Activated gamma-delta T cell treated with Interleukin-2 at 50 U/mL for 16 hours (primary cell): Measurements from ENCODE around the gene SYT8.
A peak's percentile ranks its signal among the peaks of the same experiment; 100 is the strongest.

Experiments used
- DNase-seq: peaks from one replicate; pipeline ENCODE4 v3.0.0-alpha.2; 2020

Gene SYT8

DNA sequence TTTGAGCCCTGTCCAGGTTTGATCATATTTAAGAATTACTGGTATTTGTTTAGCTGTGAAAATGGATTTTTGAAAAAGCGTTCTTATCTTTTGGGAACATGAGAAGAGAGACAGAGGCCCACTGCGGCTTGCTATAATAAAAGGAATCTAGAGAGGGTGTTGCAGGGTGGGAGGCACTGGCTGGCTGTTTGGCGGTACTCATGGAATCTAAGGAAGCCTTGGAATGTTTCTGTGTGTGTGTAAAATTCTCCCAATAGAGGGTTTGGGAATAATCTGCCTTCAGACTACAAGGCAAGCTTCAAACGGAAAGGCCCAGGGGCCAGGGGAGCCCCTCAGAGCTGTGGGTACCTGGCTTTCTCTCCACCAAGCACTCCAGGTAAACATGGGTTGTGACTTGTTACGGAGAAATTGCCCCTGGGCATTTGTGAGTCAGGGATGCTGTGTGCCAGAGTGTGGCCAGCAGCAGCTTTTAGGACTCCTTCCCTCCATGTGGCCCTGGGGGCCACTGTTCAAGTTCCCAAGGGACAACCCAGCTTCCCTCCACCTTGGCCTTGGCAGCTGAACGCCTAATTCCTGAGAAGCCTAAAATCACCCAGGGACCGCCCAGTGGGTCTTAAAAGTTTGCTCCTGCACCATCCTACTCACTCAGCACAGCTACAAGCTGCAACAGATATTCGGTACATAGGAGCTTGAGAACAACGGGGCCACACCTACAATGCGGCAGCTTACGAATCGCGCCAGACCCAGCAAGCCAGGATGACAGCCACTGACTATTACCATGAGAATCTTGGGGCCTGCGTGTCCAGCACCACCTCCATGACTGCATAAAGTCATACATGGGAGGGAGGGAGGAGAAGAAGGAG is 14.1 kb upstream of the SYT8 start:
- no peak for DNase-seq

DNA sequence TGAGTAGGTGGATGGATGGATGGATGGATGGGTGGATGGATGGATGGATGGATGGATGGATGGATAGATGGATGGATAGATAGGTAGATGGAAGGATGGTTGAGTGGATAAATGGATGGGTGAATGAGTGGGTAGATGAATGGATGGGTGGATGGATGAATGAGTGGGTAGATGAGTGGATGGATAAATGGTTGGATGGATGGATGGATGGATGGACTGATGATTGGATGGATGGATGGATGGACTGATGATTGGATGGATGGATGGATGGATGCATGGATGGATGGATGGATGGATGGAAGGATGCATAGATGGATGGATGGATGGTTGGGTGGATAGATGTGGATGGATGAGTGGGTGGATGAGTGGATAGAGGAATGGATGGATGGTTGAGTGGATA is 13.2 kb upstream of the SYT8 start:
- no peak for DNase-seq

DNA sequence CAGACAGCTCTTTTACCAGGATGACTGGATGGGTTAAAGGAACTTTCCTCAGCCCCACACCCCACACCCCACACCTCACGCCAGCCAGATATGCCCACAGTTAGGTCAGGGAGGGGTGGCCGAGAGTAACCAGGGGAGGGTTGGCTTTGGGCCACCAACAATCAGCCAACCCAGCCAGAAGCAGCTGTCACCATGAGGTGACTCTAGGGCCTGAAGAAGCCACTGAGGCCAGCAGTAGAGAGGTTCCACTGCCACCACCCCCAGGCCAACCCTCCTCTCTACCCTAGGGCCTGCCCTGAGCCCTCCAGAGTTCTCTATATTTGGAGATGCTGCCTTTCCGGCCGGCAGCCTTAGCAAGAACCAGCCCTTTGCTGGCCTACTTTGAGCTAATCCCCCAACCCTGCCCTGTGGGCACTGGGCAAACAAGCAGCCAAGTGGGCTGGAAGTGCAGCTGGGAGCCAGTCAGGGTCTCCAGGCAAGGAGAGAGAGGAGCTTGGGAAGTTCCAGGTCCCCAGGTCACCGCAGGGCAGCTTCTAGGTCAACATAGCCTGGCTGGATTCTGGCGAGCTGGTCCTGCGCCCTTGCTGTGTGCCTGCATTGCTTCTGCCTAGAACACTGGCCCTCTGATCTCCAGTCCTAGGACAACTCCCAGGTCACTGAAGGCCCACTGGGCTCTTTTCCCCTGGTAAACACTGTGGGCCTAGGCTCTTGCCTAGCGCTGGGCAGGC is 12.0 kb upstream of the SYT8 start:
- DNase-seq, result no peak

DNA sequence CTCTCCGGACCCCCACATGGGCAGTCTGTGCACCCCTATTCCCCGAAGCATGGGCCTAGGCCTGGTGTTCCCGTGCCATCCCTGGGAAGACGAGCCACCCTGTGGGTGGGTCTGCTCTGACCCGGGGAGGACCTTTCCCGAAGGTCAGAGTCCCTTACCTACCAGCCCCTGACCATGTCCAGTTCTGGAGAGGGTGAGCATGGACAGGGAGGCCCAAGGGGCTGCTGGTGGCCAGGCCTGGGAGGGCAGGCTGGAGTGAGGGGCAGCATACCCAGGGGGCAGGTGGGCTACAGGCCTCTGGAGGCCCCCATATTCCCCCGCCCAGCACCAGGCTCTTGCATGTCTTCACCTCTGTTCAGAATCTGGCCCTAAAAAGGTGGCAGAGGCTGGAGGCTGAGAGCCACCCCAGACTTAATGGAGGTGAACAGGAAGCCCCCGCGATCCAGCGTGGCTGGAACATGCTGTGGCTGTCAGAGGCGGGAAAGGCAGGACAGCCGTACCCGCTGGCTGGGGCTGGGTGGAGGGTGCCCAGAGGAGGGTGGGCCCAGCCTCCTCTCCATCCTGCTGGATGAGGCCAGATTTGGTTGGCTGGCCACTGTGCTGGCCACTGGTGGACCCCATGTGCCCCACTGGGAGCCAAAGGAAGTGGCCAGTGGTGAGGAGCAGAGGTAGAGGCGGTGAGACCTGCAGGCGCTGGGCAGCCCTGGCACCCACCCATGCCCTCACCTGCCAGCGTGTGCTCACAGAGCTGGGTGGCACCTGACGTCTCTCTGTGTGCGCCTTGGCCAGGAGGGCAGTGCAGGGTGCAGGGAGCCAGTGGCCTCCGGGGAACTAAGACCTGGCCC is 11.2 kb upstream of the SYT8 start:
- DNase-seq, result no peak

DNA sequence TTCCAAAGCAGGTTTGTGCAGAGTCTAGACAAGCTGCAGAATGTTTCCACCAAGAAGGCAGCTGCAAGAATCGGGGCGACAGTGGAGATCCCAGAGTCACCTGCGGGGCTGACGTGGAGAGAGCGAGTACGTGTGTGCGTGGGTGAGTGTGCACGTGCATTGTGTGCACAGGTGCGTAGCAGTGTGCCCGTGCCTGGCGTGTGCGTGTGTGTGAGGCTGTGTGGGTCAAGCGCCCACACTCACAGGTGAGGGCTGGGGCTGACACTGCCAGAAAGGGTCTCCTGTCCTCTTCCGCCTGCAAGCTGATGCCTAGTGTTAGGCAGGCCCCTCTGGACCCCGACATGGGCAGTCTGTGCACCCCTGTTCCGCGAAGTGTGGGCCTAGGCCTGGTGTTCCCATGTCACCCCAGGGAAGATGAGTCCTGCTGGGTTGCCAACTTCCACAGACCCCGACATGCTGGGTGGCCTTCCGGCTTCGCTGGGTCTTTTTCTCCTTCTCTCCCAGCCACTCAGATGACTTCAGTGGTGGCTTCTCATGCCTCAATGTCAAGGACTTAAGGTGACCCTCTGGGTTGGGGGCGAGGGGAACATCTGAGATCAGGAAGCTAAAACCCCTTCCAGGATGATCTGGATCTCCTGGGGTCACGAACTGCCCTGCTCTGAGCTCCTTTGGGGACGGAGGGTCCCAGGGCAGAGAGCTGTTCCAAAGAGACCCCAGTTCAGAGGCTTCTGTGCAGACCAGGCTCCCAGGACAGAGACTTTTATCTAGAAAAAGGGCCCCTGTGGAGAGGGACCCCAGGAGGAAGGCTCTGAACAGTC is 10.4 kb upstream of the SYT8 start:
- DNase-seq, result no peak

DNA sequence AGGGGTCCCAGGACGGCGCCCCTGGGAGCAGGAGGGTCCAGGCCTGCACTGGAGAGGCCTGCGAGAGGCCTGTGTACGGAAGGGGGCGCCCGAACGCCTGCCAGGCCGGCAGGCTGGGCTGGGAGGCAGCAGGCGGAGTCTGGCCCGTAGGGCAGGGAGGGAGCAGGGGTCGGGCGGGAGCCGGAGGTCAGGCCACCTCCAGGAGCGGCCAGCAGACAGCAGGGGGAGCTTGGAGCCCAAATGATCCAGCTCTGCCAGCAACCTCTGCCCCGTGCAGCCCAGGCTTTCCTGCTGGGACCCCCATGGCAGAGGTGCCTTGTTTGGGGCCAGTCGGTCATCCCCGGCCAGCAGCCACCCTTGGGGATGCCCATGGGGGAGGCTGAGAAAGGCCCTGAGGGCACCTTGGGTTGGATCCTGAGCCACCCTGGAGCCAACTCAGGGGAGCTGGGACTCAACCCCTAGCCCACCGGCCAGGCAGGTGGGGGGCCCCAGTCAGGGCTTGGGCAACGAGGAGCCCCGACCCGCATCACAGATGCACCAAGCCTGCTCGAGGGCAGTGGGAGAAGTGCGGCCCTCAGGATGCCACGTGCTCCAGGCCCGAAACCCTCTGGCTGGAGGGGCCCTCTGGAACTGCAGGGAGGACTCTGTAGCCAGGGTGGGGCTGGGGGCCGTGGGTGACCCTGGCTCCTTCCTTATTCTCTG is 9.6 kb upstream of the SYT8 start:
- no peak for DNase-seq

DNA sequence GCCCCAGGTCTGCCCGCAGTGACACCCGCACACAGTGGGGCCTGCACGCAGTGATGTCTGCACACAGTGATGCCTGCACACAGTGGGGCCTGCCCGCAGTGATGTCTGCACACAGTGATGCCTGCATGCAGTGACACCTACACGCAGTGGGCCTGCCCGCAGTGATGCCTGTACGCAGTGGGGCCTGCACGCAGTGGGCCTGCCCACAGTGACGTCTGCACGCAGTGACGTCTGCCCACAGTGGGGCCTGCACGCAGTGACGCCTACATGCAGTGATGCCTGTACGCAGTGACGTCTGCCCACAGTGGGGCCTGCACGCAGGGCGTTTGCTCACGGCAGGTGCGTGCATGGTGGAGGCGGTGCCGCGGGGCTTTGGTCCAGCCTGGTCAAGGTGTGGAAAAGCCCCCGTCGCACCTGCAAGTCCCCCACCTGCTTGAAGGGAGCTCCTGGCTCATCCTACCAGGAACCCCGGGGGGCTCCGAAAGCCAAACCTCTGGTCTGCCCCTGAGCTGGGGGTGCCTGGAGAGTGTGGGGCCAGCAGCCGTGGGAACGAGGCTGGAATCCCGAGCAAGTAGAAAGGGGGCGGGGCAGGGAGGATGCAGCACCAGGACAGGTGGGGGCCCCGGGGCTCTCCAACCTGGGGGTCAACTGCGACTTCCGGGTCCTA is 8.9 kb upstream of the SYT8 start:
- no peak for DNase-seq

DNA sequence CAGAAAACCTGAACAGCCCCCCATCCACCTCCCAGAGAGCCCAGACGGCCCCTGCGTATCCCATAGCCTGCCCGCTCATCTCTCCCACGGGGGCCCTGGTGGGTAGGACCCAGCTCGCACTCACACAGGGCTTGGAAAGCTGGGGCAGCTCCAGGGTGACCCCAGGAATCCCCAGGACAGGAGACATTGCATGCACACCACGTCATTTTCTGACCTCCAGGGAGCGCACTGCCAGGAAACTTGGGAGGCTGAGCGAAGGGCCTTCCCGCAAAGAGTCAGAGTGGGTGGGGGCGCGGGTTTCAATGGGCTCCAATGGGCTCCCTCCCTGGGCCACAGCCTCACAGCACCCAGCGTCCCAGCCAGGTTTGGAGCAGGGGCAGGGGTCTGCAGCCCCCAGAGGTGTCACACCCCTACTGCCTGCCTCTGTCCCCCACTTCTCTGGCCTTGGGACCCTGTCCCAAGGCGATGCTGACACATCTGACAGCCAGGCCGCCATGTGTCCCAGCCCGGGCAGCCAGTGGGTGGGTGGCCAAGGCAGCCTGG is 8.2 kb upstream of the SYT8 start:
- no peak for DNase-seq

DNA sequence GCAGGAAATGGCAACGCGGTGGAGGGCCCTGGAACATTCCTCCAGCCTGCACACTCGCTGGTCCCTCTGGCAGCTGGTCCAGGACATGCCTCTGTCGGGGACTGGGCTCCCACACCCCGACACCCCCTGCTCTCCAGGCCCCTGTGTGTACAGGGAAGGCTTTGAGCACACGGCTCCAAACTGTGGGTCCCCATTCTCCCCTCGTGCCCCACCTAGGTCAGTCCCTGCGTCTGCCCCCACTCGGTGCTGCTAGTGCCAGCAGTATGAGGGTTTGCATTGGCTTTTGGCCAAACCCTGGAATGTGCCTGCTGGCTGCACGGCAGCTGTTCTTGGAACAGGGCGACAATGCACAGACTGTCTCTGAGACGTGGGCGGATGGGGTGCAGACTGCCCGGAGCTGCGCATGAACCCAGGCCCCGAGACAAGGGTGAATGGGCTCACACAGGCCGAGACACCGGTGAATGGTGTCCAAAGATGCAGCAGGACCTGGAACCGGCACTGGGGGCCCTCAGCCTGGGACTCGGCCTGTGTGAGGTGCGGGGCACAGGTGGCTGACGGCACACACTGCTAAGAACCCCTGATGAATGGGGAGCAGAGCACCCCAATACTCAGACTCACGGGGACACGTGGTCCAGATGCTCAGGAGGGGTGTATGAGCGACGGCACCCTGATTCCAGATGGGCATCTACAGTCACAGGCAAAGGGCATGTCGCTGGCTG is 7.5 kb upstream of the SYT8 start:
- DNase-seq, result no peak

DNA sequence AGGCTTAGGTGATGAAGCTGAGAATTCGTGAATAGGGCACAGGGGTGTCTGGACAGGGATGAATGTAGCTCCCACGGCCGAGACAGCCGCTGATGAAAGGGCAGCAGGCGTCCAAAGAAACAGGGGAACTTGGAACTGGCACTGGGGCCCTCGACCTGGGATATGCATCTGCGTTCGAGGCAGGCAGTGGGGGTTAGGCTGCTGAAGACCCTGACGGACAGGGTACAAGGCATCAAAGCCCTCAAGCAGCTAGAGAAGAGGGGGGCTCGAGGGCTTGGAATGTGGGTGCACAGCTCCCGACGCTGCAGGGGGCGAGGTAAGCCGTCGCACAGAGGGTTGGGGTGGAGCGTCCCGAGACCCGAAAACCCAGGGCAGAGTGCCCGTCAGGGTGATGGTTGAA is 6.9 kb upstream of the SYT8 start:
- DNase-seq, result no peak

DNA sequence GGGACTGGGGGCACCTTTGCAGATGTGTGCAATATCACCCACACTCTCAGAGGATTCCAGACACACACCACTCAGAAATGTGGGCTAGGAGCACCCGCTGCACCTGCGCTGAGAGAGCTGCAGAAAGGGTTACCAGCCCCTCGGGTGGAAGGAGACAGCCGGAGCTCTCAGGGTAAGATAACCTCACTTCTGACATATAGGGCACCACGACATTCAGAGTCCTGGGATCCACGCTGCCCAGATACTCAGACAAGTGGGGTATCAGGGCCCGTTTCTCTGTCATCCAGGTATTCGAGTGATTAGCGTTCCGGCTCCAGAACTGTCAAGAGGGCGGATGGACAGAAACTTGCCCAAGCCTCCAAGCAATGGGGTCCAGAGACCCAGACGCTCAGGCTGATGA is 6.2 kb upstream of the SYT8 start:
- no peak for DNase-seq

DNA sequence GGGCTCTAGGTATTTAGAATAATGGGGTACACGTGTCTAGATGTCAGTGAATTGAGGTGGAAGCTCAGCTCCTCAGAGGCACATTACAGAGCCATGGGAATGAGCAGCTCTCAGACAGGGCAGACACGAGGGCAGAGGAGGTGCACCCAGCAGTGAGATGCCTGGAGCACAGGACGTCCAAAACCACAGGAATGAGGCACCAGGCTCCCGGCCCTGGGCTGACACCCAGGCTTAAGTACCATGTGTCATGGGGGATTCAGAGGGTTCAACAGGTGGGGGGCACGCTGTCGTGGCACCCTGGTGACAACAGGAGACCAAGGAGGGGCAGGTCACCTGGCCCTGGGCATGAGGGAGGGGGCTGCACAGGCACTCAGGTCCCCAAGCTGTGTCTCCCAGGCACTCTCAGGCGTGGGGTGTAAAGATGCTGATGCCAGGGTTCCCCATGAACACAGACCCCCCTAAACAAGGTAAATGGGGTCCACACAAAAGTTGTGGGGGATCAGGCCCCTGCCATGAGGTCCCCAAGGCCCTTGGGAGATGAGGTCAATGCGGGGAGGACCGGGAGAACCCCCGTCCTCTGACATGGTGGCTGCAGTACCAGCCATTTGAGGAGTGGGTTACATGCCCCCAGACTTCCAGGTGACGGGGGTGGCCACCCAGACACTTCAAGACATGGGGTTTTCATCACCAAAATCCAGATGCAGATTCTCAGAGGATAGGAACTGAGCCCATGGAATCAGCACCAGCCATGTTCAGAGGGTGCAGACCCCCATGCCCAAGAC is 5.6 kb upstream of the SYT8 start:
- no peak for DNase-seq

DNA sequence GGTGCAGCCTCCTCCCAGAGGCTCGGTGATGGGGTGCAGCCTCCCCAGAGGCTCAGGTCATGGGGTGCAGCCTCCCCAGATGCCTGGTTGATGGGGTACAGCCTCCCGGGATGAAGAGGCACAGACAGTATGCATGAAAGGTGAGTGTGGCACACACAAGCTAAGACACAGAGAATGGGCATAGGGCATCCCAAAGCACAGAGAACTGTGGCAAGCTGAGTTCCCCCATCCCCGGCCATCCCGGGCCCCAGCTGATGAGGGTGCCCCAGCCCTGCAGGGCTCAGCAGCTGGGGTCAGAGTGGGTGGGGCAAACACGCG is 4.8 kb upstream of the SYT8 start:
- DNase-seq, result no peak

DNA sequence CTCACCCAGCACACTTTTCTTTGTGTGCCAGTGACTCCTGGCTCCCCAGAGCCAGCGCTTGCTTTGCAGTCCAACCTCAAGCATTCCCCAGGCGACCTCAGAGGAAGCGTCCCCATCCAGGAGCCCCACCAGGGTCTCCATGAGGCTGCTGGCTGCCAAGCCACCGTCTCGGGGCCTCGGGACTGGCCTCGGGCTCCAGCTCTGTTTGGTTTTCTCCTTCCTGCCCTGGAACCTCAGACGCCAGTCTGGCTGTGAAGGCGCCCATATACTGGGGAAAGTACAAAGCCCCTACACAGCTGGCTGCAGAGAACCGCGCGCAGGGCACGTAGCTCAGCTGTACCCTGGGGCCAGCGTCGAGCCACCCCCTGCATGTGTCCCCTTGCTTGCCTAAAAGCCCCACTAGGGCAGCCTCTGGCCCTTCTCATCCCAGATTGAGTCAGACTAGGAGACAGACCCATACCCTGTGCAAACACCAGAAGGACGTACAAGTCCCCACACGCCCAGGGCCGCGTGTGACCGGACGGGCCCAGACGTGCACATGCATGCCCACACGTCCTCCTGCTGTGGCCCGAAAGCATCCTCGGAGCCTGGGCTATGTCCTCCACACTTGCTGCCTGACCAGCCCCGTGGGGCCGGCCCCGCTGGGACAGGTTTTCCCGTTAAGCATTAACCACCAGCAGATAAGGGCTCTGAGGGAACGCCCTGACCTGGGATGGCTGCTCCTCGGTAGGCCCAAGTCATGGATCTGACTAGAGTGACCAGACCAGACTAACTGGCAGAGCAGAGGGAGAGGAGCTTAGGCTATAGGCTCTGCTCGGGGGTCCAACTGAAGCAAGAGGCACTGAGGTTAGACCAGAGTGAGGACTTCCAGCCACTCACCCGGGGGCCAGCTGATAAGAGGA is 4.2 kb upstream of the SYT8 start:
- DNase-seq, result no peak

DNA sequence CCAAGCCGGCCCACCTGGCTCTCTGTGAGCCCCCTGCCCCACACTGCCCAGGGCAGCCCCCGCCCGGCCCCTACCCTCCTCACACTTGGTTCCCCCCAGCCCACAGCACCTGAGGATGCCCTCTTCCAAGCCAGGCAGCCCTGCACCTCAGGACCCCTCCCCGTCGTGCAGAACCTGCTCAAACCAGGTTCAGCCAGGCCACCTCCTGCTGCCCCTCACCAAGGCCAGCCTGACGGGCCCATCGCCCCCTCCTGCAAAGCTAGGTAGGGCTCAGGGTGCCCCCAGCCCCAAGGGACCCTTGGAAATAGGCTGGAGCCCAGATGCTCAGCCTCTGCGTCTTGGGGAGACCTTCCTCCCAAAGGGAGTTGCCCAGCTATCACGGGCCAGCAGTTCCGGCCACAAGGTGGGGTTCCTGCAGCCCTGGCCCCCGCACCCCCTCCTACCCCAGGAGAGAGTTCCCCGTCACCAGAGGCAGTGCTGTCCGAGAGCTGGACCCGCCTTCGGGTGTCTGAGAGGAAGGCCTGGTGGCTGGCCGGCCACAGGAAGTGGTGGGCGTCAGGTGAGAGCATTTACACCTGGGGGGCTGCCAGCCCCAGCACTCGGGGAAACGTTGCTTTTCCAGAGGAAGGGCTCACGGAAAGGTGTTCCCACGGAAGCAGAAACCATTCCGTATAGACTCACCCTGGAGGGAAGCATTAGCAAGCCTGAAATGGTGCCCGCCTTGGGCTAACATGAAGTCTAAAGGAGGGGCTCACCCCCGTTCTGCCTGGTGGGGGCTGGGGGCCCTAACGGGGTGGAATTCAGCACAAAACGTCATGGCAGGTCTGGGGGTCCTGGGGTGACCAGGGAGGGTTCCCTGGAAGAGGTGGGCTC is 3.2 kb upstream of the SYT8 start:
- no peak for DNase-seq

DNA sequence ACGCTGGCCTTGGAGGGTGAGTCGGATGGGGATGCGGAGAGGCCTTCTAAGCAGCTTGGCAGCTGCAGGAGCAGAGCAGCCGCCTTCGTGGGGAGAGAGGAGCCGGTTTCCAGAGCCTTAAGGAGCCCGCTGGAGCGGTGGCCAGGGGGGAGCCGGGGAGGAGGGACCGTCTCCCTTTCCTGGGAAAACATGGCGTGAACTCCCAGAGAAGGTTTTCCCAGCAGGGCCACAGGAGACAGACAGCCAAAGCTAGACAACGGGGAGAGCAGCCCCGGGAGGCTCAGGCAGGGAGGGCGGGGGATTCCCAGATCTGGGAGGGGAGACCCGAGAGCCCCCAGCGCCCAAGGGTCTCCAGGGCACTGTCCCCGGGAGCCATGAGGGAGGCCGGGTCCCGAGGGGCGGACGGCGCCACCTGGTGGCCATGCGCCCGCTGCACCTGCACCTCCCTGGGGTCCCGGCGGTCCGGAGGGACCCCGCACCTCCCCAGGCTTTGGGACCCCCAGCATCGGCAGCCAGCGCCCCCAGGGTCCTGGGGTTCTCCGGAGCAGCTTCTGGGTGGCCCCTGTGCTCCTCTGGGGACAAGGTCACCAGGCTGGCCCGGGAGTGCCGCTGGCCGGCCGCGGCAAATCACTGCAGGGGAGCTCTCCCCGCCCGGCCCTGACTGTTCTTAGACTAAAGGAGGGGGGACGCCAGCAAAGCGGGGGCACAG is 2.4 kb upstream of the SYT8 start:
- DNase-seq, result peak; percentile 68

DNA sequence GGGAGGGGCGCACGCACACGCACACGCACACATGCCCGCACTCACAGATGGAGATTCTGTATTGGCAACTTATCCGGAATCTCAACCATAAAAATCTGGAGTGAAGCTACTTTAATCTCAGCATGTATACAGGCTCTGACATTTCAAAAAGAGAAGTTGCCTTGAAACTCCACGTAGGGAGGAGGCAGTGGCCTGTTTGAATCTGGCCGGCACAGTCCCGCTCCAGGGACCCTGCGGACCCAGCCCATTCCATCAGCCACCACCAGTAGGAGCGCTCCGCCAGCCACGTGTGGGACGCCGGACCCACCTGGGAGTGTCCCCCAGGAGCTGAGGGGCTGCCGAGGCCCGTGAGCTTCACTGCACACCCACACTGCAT is 1.9 kb upstream of the SYT8 start:
- no peak for DNase-seq
